ENCODE results near the gene HSD3B7. TPM values are rescaled to one million over a fixed set of nuclear protein-coding genes. Genes with fewer than 3 reads are reported as not detected.

Gene HSD3B7
- polyA plus RNA-seq, 1 donor (not counting 4 experiments of a cell fraction or from before 2014, with no cell fraction given) = 2.0 TPM

DNA sequence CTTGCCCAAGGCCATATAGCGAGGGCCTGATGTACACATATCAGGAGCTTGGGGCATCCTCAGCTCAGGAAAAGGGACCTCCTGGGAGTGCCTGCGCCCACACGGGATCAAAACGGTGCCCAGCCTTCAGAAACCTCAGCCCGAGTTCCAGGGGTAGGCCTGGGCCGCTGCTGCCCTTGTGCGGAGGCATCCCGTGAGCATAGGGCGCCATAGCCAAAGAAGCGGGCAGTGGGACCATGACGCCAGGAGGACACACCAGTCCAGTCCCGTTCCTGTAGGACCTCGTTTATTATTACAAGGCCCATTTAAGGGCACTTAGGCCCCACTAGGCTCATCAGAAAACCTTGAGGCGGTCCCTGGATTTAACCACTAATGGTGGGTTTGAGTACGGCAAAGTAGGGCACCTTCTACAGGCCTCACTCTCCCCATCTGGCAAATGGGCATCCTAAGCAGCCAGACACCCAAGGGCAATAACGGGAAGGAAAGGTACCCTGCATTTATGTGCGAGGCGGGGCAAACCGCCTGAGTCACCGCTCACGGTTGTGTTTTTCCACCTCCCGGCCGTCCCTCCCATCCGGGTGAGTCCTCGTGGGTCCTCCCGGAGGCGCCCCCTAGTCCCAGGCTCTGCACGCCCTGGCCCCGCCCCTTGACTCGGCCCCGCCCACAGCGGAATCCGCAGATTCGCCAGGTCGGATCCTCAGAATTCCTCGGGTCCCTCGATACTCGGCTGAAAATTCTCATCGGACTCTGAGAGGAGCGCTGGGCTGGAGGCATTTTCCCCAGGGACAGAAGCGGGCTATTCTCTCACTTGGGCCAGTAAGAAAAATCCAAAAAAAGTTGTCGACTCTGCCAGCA lies 28.2 kb upstream of the HSD3B7 start:
- Histone ChIP-seq H3K79me2 (ENCODE audit: control insufficient read depth, insufficient read depth, low read length) (peaks cover 24% of the 10 kb centered on the region), H3K4me2 (ENCODE audit: control insufficient read depth, extremely low read depth, insufficient read depth, low read depth, low read length) (peak overlapping the region; percentile 90), H3K4me3 (ENCODE audit: control insufficient read depth in 2 of 3, extremely low read depth in 1 of 3, insufficient read depth in 2 of 3, low read depth in 1 of 3, low read length in 3 of 3) (peak overlapping the region; percentile 79 to 89 (median 85)), H3K9me3 (ENCODE audit: control insufficient read depth, low read depth, low read length) (no peaks in the 10 kb centered on the region), H3K27me3 (ENCODE audit: control insufficient read depth, extremely low read depth, insufficient read depth, low read length) (no peaks in the 10 kb centered on the region), H3K9me1 (ENCODE audit: control insufficient read depth, extremely low read depth, insufficient read depth, low read length) (no peaks in the 10 kb centered on the region), H3K9ac (ENCODE audit: control insufficient read depth, extremely low read depth, insufficient read depth, low read length) (peak overlapping the region; percentile 99), H4K20me1 (ENCODE audit: control insufficient read depth, extremely low read depth, insufficient read depth, low read length) (peaks cover 2% of the 10 kb centered on the region), H3K36me3 (ENCODE audit: control insufficient read depth in 2 of 2, extremely low read depth in 1 of 2, insufficient read depth in 2 of 2, low read length in 2 of 2) (peaks cover 19 to 27% of the 10 kb centered on the region in 2 experiments), H3K4me1 (ENCODE audit: control insufficient read depth, extremely low read depth, insufficient read depth, low read length) (peaks cover 12% of the 10 kb centered on the region), H2AFZ (ENCODE audit: control insufficient read depth, low read length) (peak overlapping the region; percentile 82), H3K27ac (ENCODE audit: control insufficient read depth, insufficient read depth, low read length) (peak overlapping the region; percentile 97)
- dilution Hi-C loops (cut with MboI; ENCODE audit: extremely low pct_ligation_motif_present, low sequenced_read_pairs) = no loop called here
- no peak for TF ChIP-seq EZH2 (IDR thresholded peaks at IDR 0.05; ENCODE audit: low read length)
- TF ChIP-seq CTCF (optimal IDR thresholded peaks at IDR 0.05 in 1 of 3, IDR thresholded peaks at IDR 0.05 in 1 of 3, conservative IDR thresholded peaks at IDR 0.05 in 1 of 3; ENCODE audit: extremely low read depth in 1 of 3, insufficient read depth in 2 of 3, low read length in 3 of 3) = peak in 2 of 3 experiments; percentile 26 to 48
- DNase-seq (ENCODE audit: low read depth, low spot score) (no peak), FAIRE-seq (no peak)

DNA sequence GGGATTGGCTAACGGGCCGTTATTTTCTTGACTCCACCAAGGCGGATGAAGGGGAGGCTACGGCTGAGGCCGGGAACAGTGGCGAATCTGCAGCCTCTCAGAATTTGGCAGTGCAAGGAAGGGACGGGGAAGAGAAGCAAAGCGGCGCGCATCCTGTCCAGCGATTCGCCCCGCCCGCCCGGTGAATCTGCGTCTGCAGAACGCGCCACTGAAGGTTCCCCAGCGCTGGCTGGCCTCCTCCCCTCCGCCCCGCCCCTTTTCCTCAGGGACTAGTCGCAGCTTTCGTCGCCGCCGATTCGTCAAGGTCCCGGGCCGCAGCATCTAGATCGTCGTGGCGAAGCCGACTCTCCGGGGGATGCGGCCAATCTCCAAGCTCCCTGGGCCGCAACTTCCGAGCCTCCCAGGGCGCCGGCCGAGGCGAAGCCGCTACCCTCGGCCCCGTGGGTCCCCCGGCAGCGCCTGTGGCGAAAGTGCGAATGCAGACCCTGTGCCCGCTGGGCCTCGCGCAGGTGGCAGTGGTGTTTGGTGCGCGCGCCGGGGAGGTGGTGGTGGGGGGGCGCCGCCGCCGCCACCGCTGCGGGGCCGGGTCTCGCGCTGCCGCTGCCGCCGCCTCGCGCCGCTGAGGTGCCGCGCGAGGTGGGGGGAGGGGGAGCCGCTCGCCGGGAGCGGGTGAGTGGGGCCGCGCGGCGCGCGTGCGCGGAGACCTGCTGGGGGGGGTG lies 27.4 kb upstream of the HSD3B7 start, which contains the start of gene SETD1A:
TSS of gene SETD1A (plus strand) at position 299 of the 719 bp plus-strand sequence. CDS start 978 bp downstream, outside the sequence.
- dilution Hi-C loops (cut with MboI; ENCODE audit: extremely low pct_ligation_motif_present, low sequenced_read_pairs) = no loop called here

More for the DNA sequence above, 27.4 kb upstream of the HSD3B7 start, which contains the start of gene SETD1A:
- H2AFZ ChIP-seq (ENCODE audit: control insufficient read depth, low read length) = peak within 1 kb of the TSS; percentile 82
- peak within 1 kb of the TSS; percentile 90 for H3K4me2 ChIP-seq (ENCODE audit: control insufficient read depth, extremely low read depth, insufficient read depth, low read depth, low read length)
- H3K27me3 ChIP-seq (ENCODE audit: control insufficient read depth, extremely low read depth, insufficient read depth, low read length) = no peaks in the 10 kb centered on the region
- peaks cover 24% of the 10 kb centered on the region for H3K79me2 ChIP-seq (ENCODE audit: control insufficient read depth, insufficient read depth, low read length)
- no peaks in the 10 kb centered on the region for H3K9me1 ChIP-seq (ENCODE audit: control insufficient read depth, extremely low read depth, insufficient read depth, low read length)
- H3K9me3 ChIP-seq (ENCODE audit: control insufficient read depth, low read depth, low read length) = no peaks in the 10 kb centered on the region
- H3K9ac ChIP-seq (ENCODE audit: control insufficient read depth, extremely low read depth, insufficient read depth, low read length) = peak within 1 kb of the TSS; percentile 99
- no peak for DNase-seq (ENCODE audit: low read depth, low spot score)
- H4K20me1 ChIP-seq (ENCODE audit: control insufficient read depth, extremely low read depth, insufficient read depth, low read length) = peaks cover 2% of the 10 kb centered on the region
- H3K27ac ChIP-seq (ENCODE audit: control insufficient read depth, insufficient read depth, low read length) = peak within 1 kb of the TSS; percentile 97
- no peak for FAIRE-seq
- H3K4me3 ChIP-seq (ENCODE audit: control insufficient read depth in 2 of 3, extremely low read depth in 1 of 3, insufficient read depth in 2 of 3, low read depth in 1 of 3, low read length in 3 of 3) = peak within 1 kb of the TSS; percentile 79 to 89 (median 85)
- TF ChIP-seq EZH2 (IDR thresholded peaks at IDR 0.05; ENCODE audit: low read length) (no peak), CTCF (optimal IDR thresholded peaks at IDR 0.05 in 1 of 3, IDR thresholded peaks at IDR 0.05 in 1 of 3, conservative IDR thresholded peaks at IDR 0.05 in 1 of 3; ENCODE audit: extremely low read depth in 1 of 3, insufficient read depth in 2 of 3, low read length in 3 of 3) (no peak)
- H3K4me1 ChIP-seq (ENCODE audit: control insufficient read depth, extremely low read depth, insufficient read depth, low read length) = peaks cover 12% of the 10 kb centered on the region
- peaks cover 22 to 27% of the 10 kb centered on the region in 2 experiments for H3K36me3 ChIP-seq (ENCODE audit: control insufficient read depth in 2 of 2, extremely low read depth in 1 of 2, insufficient read depth in 2 of 2, low read length in 2 of 2)
